ENCODE data around the gene IL1R2.

GRCh38 chr2:102059151-102059550 is 67.4 kb downstream of the IL1R2 start:
- TF ChIP-seq, protein P1, sequence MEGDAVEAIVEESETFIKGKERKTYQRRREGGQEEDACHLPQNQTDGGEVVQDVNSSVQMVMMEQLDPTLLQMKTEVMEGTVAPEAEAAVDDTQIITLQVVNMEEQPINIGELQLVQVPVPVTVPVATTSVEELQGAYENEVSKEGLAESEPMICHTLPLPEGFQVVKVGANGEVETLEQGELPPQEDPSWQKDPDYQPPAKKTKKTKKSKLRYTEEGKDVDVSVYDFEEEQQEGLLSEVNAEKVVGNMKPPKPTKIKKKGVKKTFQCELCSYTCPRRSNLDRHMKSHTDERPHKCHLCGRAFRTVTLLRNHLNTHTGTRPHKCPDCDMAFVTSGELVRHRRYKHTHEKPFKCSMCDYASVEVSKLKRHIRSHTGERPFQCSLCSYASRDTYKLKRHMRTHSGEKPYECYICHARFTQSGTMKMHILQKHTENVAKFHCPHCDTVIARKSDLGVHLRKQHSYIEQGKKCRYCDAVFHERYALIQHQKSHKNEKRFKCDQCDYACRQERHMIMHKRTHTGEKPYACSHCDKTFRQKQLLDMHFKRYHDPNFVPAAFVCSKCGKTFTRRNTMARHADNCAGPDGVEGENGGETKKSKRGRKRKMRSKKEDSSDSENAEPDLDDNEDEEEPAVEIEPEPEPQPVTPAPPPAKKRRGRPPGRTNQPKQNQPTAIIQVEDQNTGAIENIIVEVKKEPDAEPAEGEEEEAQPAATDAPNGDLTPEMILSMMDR (IDR thresholded peaks at IDR 0.05): no peak
- TF ChIP-seq POLR2A (IDR thresholded peaks at IDR 0.05): no peak

Data from testis (tissue), 2 donors.